RCC 7860 (cell line): ENCODE measurements around the gene ZDHHC9.
A peak's percentile ranks its signal among the peaks of the same experiment; 100 is the strongest.

Source experiments
- DNase-seq: peaks from one replicate; pipeline ENCODE4 v3.0.0-alpha.2; 2015; ENCODE audit warnings: low spot score
- FAIRE-seq: peaks from 2 replicates; lab custom pipeline; 2012; peaks lifted over from hg19 to GRCh38; lab: Jason Lieb, UNC

ZDHHC9 gene

GRCh38 chrX:129768586-129769466 is 74.9 kb downstream of the ZDHHC9 start:
- no peak for FAIRE-seq

GRCh38 chrX:129768186-129768585 is 75.5 kb downstream of the ZDHHC9 start:
- DNase-seq (no peak), FAIRE-seq (no peak)

More at GRCh38 chrX:129768586-129769466, 74.9 kb downstream of the ZDHHC9 start:
- no peak for DNase-seq

- DNase-seq (no peak), FAIRE-seq (no peak)
Observed at GRCh38 chrX:129763666-129764065, 80.0 kb downstream of the ZDHHC9 start.

- DNase-seq = no peak
- FAIRE-seq = no peak
Observed at GRCh38 chrX:129762448-129762847, 81.2 kb downstream of the ZDHHC9 start.

- no peak for DNase-seq
Observed at GRCh38 chrX:129761596-129761995, 82.1 kb downstream of the ZDHHC9 start.

GRCh38 chrX:129760981-129761380 is 82.7 kb downstream of the ZDHHC9 start:
- no peak for DNase-seq
- FAIRE-seq = no peak

More at GRCh38 chrX:129761596-129761995, 82.1 kb downstream of the ZDHHC9 start:
- no peak for FAIRE-seq

GRCh38 chrX:129760155-129760554 is 83.5 kb downstream of the ZDHHC9 start:
- FAIRE-seq = no peak

GRCh38 chrX:129759576-129760061 is 84.1 kb downstream of the ZDHHC9 start:
- FAIRE-seq (peak; percentile 85), DNase-seq (peak; percentile 50)

More at GRCh38 chrX:129760155-129760554, 83.5 kb downstream of the ZDHHC9 start:
- no peak for DNase-seq

GRCh38 chrX:129755779-129756650 is 87.7 kb downstream of the ZDHHC9 start:
- no peak for FAIRE-seq
- no peak for DNase-seq

GRCh38 chrX:129754056-129755024 is 89.3 kb downstream of the ZDHHC9 start:
- no peak for FAIRE-seq

More at GRCh38 chrX:129754056-129755024, 89.3 kb downstream of the ZDHHC9 start:
- no peak for DNase-seq
